H1 (cell line): ENCODE results near the gene GEN1. TPM values are rescaled to one million over a fixed set of nuclear protein-coding genes. Genes with fewer than 3 reads are reported as not detected.

ENCODE experiments used
- CTCF ChIA-PET: fragments of 300-600 bp; sonication (Branson Sonifier 250); formaldehyde crosslinking; loops from one replicate; lab custom pipeline; 2021; ENCODE audit not compliant: partially characterized antibody; lab: Charles Lee
- POLR2A ChIA-PET: fragments of 300-600 bp; sonication (Branson Sonifier 250); formaldehyde crosslinking; loops from one replicate; lab custom pipeline; 2021; ENCODE audit warnings: inconsistent platforms; ENCODE audit not compliant: partially characterized antibody; lab: Charles Lee
- DNase-seq, 2 experiments: peaks; one replicate each; pipeline versions ENCODE4 v3.0.0 to v3.0.0-alpha.2; 2010 to 2022; ENCODE audit warnings: low spot score in 2 of 2, low read depth in 1 of 2, mixed read lengths in 1 of 2
- FAIRE-seq: peaks from 2 replicates; lab custom pipeline; 2011; peaks lifted over from hg19 to GRCh38; lab: Jason Lieb, UNC
- H2AFZ ChIP-seq: 2 replicates; pipeline ENCODE4 v1.8.1; 2012; ENCODE audit warnings: low read length, inconsistent platforms
- H2AK5ac ChIP-seq: 2 replicates; pipeline ENCODE4 v1.6.1; 2013; ENCODE audit warnings: low read depth, low read length
- H2BK120ac ChIP-seq: replicated peaks from 2 replicates; pipeline ENCODE3; 2013; ENCODE audit warnings: low read depth, low read length, inconsistent platforms
- H2BK12ac ChIP-seq: 2 replicates; pipeline ENCODE4 v1.6.1; 2013; ENCODE audit warnings: low read depth, low read length
- H2BK15ac ChIP-seq: 2 replicates; pipeline ENCODE4 v1.6.1; 2013; ENCODE audit warnings: low read length
- H2BK20ac ChIP-seq: 2 replicates; pipeline ENCODE4 v1.6.1; 2013; ENCODE audit warnings: low read length
- H2BK5ac ChIP-seq: 2 replicates; pipeline ENCODE4 v1.6.1; 2013; ENCODE audit warnings: low read depth, low read length
- H3K14ac ChIP-seq: 2 replicates; pipeline ENCODE4 v1.6.1; 2013; ENCODE audit warnings: inconsistent platforms; ENCODE audit not compliant: insufficient read length
- H3K18ac ChIP-seq: 2 replicates; pipeline ENCODE4 v1.6.1; 2013; ENCODE audit warnings: low read length; ENCODE audit errors: extremely low read depth
- H3K23ac ChIP-seq: 2 replicates; pipeline ENCODE4 v1.6.1; 2013; ENCODE audit warnings: inconsistent platforms; ENCODE audit not compliant: insufficient read length
- H3K23me2 ChIP-seq: 2 replicates; pipeline ENCODE4 v1.6.1; 2013; ENCODE audit warnings: low read depth, low read length
- H3K27ac ChIP-seq: 2 replicates; pipeline ENCODE4 v1.6.1; 2011; ENCODE audit warnings: low read depth, low read length, inconsistent platforms
- H3K27me3 ChIP-seq, 4 experiments: replicated peaks in 1 of 4; 1 replicate in 1 of 4; 2 replicates in 3 of 4; pipeline versions ENCODE4 v1.6.1 to v1.8.1; 2011 to 2013; ENCODE audit warnings: low read length in 3 of 4, mild to moderate bottlenecking in 3 of 4, inconsistent platforms in 2 of 4, mixed read lengths in 2 of 4, moderate library complexity in 1 of 4; ENCODE audit not compliant: control insufficient read depth in 3 of 4, insufficient read depth in 3 of 4; ENCODE audit errors: extremely low read depth in 1 of 4
- H3K36me3 ChIP-seq, 4 experiments: 2 replicates each; pipeline versions ENCODE4 v1.6.1 to v1.8.1; 2011 to 2013; ENCODE audit warnings: mild to moderate bottlenecking in 4 of 4, low read length in 3 of 4, moderate library complexity in 2 of 4, control low read depth in 1 of 4, inconsistent platforms in 1 of 4; ENCODE audit not compliant: insufficient read depth in 4 of 4, control insufficient read depth in 2 of 4
- H3K4ac ChIP-seq: replicated peaks from 2 replicates; pipeline ENCODE3; 2013; ENCODE audit warnings: low read length, low read depth, mixed read lengths, inconsistent platforms; ENCODE audit not compliant: insufficient read length
- H3K4me1 ChIP-seq, 4 experiments: replicated peaks in 1 of 4; 1 replicate in 1 of 4; 2 replicates in 3 of 4; pipeline versions ENCODE4 v1.6.1 to v1.8.1; 2011 to 2013; ENCODE audit warnings: low read length in 3 of 4, inconsistent platforms in 2 of 4, mixed read lengths in 1 of 4; ENCODE audit not compliant: insufficient read depth in 4 of 4, control insufficient read depth in 3 of 4
- H3K4me2 ChIP-seq, 2 experiments: 2 replicates each; pipeline versions ENCODE4 v1.6.1 to v1.8.1; 2011 to 2013; ENCODE audit warnings: low read depth in 2 of 2, low read length in 2 of 2, control low read depth in 1 of 2, inconsistent platforms in 1 of 2, mild to moderate bottlenecking in 1 of 2; ENCODE audit not compliant: insufficient read depth in 1 of 2
- H3K4me3 ChIP-seq, 4 experiments: fragments of 200-600, 300-600 bp in 1 of 4; sonication (generic), shearing (Covaris generic), sonication (Bioruptor Twin) in 1 of 4; 2 replicates each; pipeline versions ENCODE4 v1.5.1 to v1.8.1; 2011 to 2016; ENCODE audit warnings: low read length in 4 of 4, low read depth in 3 of 4, control low read depth in 2 of 4, inconsistent platforms in 2 of 4, mild to moderate bottlenecking in 2 of 4, mixed read lengths in 1 of 4, moderate library complexity in 1 of 4; ENCODE audit not compliant: insufficient read depth in 2 of 4; ENCODE audit errors: extremely low read depth in 1 of 4
- H3K56ac ChIP-seq: replicated peaks from 2 replicates; pipeline ENCODE3; 2013; ENCODE audit warnings: low read depth, mild to moderate bottlenecking, mixed read lengths, low read length, inconsistent platforms; ENCODE audit not compliant: insufficient read length
- H3K79me1 ChIP-seq: 2 replicates; pipeline ENCODE4 v1.6.1; 2013; ENCODE audit warnings: low read depth, low read length, control low read depth
- H3K79me2 ChIP-seq, 2 experiments: 2 replicates each; pipeline versions ENCODE4 v1.6.1 to v1.8.1; 2012 to 2013; ENCODE audit warnings: low read length in 2 of 2, mild to moderate bottlenecking in 2 of 2, inconsistent platforms in 1 of 2; ENCODE audit not compliant: insufficient read depth in 2 of 2, control insufficient read depth in 1 of 2
- H3K9ac ChIP-seq, 4 experiments: replicated peaks in 1 of 4; 1 replicate in 1 of 4; 2 replicates in 3 of 4; pipeline versions ENCODE4 v1.6.1 to v1.8.1; 2011 to 2013; ENCODE audit warnings: low read depth in 3 of 4, low read length in 3 of 4, control low read depth in 2 of 4, mild to moderate bottlenecking in 2 of 4, moderate library complexity in 2 of 4, inconsistent platforms in 1 of 4; ENCODE audit errors: extremely low read depth in 1 of 4
- H3K9me3 ChIP-seq, 2 experiments: 2 replicates each; pipeline versions ENCODE4 v1.6.1 to v1.8.1; 2012 to 2013; ENCODE audit warnings: mild to moderate bottlenecking in 2 of 2, moderate library complexity in 2 of 2, control low read depth in 1 of 2, inconsistent platforms in 1 of 2, low read depth in 1 of 2, low read length in 1 of 2, mixed read lengths in 1 of 2; ENCODE audit not compliant: insufficient read depth in 2 of 2
- H4K20me1 ChIP-seq, 2 experiments: replicated peaks in 1 of 2; 2 replicates each; pipeline versions ENCODE3 to v1.8.1; 2011 to 2013; ENCODE audit warnings: inconsistent platforms in 2 of 2, low read length in 2 of 2, mild to moderate bottlenecking in 1 of 2; ENCODE audit not compliant: insufficient read depth in 2 of 2, control insufficient read depth in 1 of 2
- H4K5ac ChIP-seq: 2 replicates; pipeline ENCODE4 v1.6.1; 2013; ENCODE audit warnings: low read length, low read depth, mixed read lengths, inconsistent platforms; ENCODE audit not compliant: insufficient read length
- H4K8ac ChIP-seq: 2 replicates; pipeline ENCODE4 v1.8.0; 2013; ENCODE audit warnings: mild to moderate bottlenecking, moderate library complexity, low read length, inconsistent platforms; ENCODE audit not compliant: insufficient read depth; ENCODE audit errors: extremely low read depth
- H4K91ac ChIP-seq: replicated peaks from 2 replicates; pipeline ENCODE3; 2013; ENCODE audit warnings: low read length, mixed read lengths, inconsistent platforms; ENCODE audit not compliant: insufficient read length
- ASH2L ChIP-seq: fragments of 200-600, 300-600 bp; sonication (generic); IDR thresholded peaks from one replicate; pipeline ENCODE4 v1.7.1; 2017; ENCODE audit warnings: low read length
- BCL11A ChIP-seq, 2 experiments: IDR thresholded peaks; one replicate each; pipeline ENCODE4 v1.6.1; 2011; ENCODE audit warnings: low read depth in 2 of 2, low read length in 2 of 2, mild to moderate bottlenecking in 2 of 2
- BRCA1 ChIP-seq: IDR thresholded peaks from 2 replicates; pipeline ENCODE4 v1.6.1; 2012; ENCODE audit warnings: low read depth, low read length, improper control_type of control experiment
- CBX5 ChIP-seq: fragments of 300-800, 300-1000 bp; sonication (generic); IDR thresholded peaks from 2 replicates; pipeline ENCODE4 v1.7.1; 2016; ENCODE audit warnings: antibody characterized with exemption, low read length, low read depth
- CEBPB ChIP-seq: IDR thresholded peaks from 2 replicates; pipeline ENCODE4 v1.6.1; 2012; ENCODE audit warnings: low read depth, low read length
- CREB1 ChIP-seq: IDR thresholded peaks from 2 replicates; pipeline ENCODE4 v1.6.1; 2012; ENCODE audit warnings: inconsistent platforms
- CTCF ChIP-seq, 3 experiments: IDR thresholded peaks; 1 replicate in 2 of 3; 2 replicates in 1 of 3; pipeline versions ENCODE4 v1.5.1 to v1.6.1; 2011; ENCODE audit warnings: low read length in 3 of 3, mild to moderate bottlenecking in 3 of 3, inconsistent platforms in 2 of 3, low read depth in 1 of 3, moderate library complexity in 1 of 3; ENCODE audit not compliant: insufficient read depth in 1 of 3; ENCODE audit errors: control extremely low read depth in 1 of 3
- FOSL1 ChIP-seq: IDR thresholded peaks from 2 replicates; pipeline ENCODE4 v1.6.1; 2011; ENCODE audit warnings: mild to moderate bottlenecking, low read depth, low read length, moderate library complexity; ENCODE audit not compliant: insufficient read depth
- KDM5A ChIP-seq: fragments of 200-600 bp; IDR thresholded peaks from 2 replicates; pipeline ENCODE4 v1.7.1; 2012; ENCODE audit warnings: mild to moderate bottlenecking, low read length, inconsistent platforms, mixed read lengths
- NANOG ChIP-seq: IDR thresholded peaks from 2 replicates; pipeline ENCODE4 v1.6.1; 2011; ENCODE audit warnings: low read length, low read depth, mild to moderate bottlenecking, inconsistent platforms; ENCODE audit not compliant: insufficient read depth, poor library complexity, severe bottlenecking
- SIN3A ChIP-seq, 2 experiments: IDR thresholded peaks in 1 of 2; conservative IDR thresholded peaks in 1 of 2; 2 replicates each; pipeline ENCODE4 v1.6.1; 2011 to 2012; ENCODE audit warnings: low read length in 2 of 2, improper control_type of control experiment in 1 of 2, low read depth in 1 of 2, mild to moderate bottlenecking in 1 of 2
- YY1 ChIP-seq: IDR thresholded peaks from 2 replicates; pipeline ENCODE4 v1.6.1; 2011; ENCODE audit warnings: low read depth, mild to moderate bottlenecking, low read length
- WGBS, 2 experiments: shearing (Covaris generic) in 1 of 2; methylation state at CpG; one replicate each; pipeline versions ENCODE4 v1.1.6 to v1.1.7; 2013 to 2015; ENCODE audit warnings: low lambda C conversion rate in 2 of 2, mixed read lengths in 2 of 2, inconsistent platforms in 1 of 2, low coverage in 1 of 2, missing lambda C conversion rate in 1 of 2; ENCODE audit not compliant: insufficient replicate concordance in 2 of 2, insufficient coverage in 1 of 2, insufficient read length in 1 of 2; ENCODE audit errors: extremely low coverage in 1 of 2, missing lambda C conversion rate in 1 of 2; 5-methylcytosine and 5-hydroxymethylcytosine counted together
- polyA plus RNA-seq, 7 experiments: library from polyadenylated mRNA; depleted of rRNA in 3 of 7; stranded (reverse) in 5 of 7; unstranded in 2 of 7; fragments of >200 nt in 5 of 7; fragments of 200-250 nt in 2 of 7; gene quantifications; 1 replicate in 5 of 7; 2 replicates in 1 of 7; 4 replicates in 1 of 7; pipeline versions ENCODE4 v1.2.1 to v1.2.3, GENCODE V29; 2011 to 2013; ENCODE audit warnings: missing spikeins in 2 of 7, mixed read lengths in 2 of 7
- total RNA-seq: library from RNA; stranded (reverse); fragmentation: NEBNext Ultra II Directional; extraction: Animal tissue kit (Norgen Biotek cat#: 25700); gene quantifications from 2 replicates; pipeline ENCODE4 v1.2.1, GENCODE V29; 2021

GEN1 gene
- total and polyA plus RNA-seq, 2 of the 8 experiments (the other 6 are each of a cell fraction or from before 2014, with no cell fraction given), result 6.9 to 19.2 TPM

DNA sequence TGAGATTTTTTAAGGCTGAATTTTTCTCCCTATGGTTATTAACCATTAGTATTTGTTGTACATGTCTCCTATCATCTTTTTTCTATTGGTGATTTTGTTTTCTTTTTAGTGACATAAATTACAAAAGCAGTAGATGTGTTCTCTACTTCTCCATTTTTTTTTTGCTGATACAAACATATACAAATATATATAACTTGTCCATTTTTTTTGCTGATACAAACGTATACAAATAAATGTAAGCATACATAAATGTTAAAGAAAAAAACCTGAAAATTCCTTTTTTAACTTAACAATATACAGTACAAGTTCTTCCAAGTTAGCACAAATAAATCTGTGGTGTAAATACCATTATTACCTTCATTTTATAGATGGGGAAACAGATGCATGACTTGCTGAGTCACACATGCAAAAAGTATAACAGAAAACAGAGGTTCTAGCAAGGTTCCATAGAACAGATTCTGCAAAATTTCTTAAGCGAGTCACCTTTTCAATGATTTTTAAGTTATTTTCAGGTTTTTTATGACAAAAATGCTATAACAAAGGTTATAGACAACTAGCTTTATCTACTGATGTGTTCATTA lies 64.4 kb downstream of the GEN1 start:
- Histone ChIP-seq H3K4ac (no peak overlapping the region), H3K4me1 (peaks cover 0 to 3% (median 1%) of the 10 kb centered on the region in 4 experiments; a peak in 3 of 7 replicates), H3K14ac (no peak overlapping the region), H3K27ac (no peak overlapping the region), H2BK12ac (no peak overlapping the region), H4K5ac (no peak overlapping the region), H3K56ac (no peak overlapping the region), H2AK5ac (no peak overlapping the region), H3K23ac (no peak overlapping the region), H3K23me2 (no peaks in the 10 kb centered on the region; the same call in 1 of the 2 replicates), H3K18ac (no peak overlapping the region), H3K79me2 (no peaks in the 10 kb centered on the region), H2AFZ (no peak overlapping the region), H3K4me3 (no peak overlapping the region), H4K20me1 (no peaks in the 10 kb centered on the region), H4K8ac (no peak overlapping the region), H3K79me1 (no peaks in the 10 kb centered on the region), H3K9ac (no peak overlapping the region), H2BK15ac (no peak overlapping the region), H3K36me3 (no peaks in the 10 kb centered on the region), H3K4me2 (no peak overlapping the region), H2BK5ac (no peak overlapping the region), H2BK20ac (no peak overlapping the region), H3K27me3 (peaks cover 0 to 2% (median 0%) of the 10 kb centered on the region in 4 experiments; a peak in 1 of 7 replicates), H2BK120ac (no peak overlapping the region), H4K91ac (no peak overlapping the region), H3K9me3 (no peaks in the 10 kb centered on the region)
- 91% methylated on average over 2 of the region's 2 CpGs; no CpG with 5 or more reads in 1 of the 2 experiments for whole genome bisulfite sequencing, 2 experiments
- FAIRE-seq, result no peak
- CTCF ChIA-PET, result no interaction called here
- DNase-seq, result no peak
- POLR2A ChIA-PET, result no interaction called here
- no peak for TF ChIP-seq CREB1
- no peak for TF ChIP-seq SIN3A (conservative IDR thresholded peaks at IDR 0.05 in 1 of 2, IDR thresholded peaks at IDR 0.05 in 1 of 2; ENCODE audit: low read depth in 1 of 2, low read length in 2 of 2)
- no peak for TF ChIP-seq FOSL1
- TF ChIP-seq KDM5A, result no peak
- no peak for TF ChIP-seq ASH2L
- TF ChIP-seq CTCF (IDR thresholded peaks at IDR 0.05; ENCODE audit: control extremely low read depth in 1 of 3, insufficient read depth in 1 of 3, low read depth in 1 of 3, low read length in 3 of 3), result no peak
- TF ChIP-seq BRCA1, result no peak
- TF ChIP-seq YY1, result no peak
- TF ChIP-seq BCL11A (IDR thresholded peaks at IDR 0.05; ENCODE audit: low read depth in 2 of 2, low read length in 2 of 2), result no peak
- no peak for TF ChIP-seq CEBPB
- TF ChIP-seq CBX5, result no peak
- TF ChIP-seq NANOG, result no peak
